Measurements from ENCODE around the gene MVK. TPM values are rescaled to one million over a fixed set of nuclear protein-coding genes. Genes with fewer than 3 reads are reported as not detected.

Gene MVK
- polyA plus RNA-seq, 4 donors = 15.1 to 36.4 (median 16.1) TPM

DNA sequence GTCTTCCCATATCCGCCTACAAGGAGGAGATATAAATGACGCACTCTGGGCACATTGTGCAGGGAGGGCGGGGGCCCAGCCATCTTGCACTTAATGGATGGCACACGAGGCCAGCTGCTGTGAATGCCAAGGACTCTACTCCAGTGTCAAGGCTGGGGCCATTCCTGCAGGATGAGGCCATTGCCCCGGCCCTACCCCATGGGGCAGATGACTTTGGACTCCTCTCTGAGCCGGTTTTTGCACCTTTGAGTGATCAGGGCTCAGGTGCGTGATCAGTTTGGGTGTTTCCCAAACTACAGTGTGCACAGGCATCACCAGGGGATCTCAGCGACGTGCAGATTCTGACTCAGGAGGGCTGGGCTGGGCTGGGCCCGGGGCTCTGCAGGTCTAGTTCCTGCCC lies 16.4 kb upstream of the MVK start:
- DNase-seq = no peak
- no peaks in the 10 kb centered on the region for H3K9me3 ChIP-seq (ENCODE audit: control insufficient read depth in 2 of 2, insufficient read depth in 1 of 2, low read depth in 1 of 2, low read length in 1 of 2)
- no peak overlapping the region for H3K4me3 ChIP-seq (ENCODE audit: low read depth in 1 of 3, low read length in 3 of 3)
- H3K27ac ChIP-seq (ENCODE audit: low read depth in 1 of 3, low read length in 2 of 3) = no peak overlapping the region
- no peak for FAIRE-seq
- peaks cover 0 to 7% (median 0%) of the 10 kb centered on the region in 3 donors for H3K27me3 ChIP-seq (ENCODE audit: control insufficient read depth in 3 of 3, insufficient read depth in 3 of 3, low read length in 3 of 3)
- peaks cover 0 to 52% (median 0%) of the 10 kb centered on the region in 3 donors for H3K36me3 ChIP-seq (ENCODE audit: control insufficient read depth in 3 of 3, insufficient read depth in 2 of 3, low read depth in 1 of 3, low read length in 3 of 3)
- peaks cover 0 to 16% (median 3%) of the 10 kb centered on the region in 3 donors for H3K4me1 ChIP-seq (ENCODE audit: control insufficient read depth in 3 of 3, insufficient read depth in 2 of 3, low read depth in 1 of 3, low read length in 2 of 3)
- WGBS, 3 donors = 68 to 86% (median 78%) methylated on average over 10 of the region's 10 CpGs

DNA sequence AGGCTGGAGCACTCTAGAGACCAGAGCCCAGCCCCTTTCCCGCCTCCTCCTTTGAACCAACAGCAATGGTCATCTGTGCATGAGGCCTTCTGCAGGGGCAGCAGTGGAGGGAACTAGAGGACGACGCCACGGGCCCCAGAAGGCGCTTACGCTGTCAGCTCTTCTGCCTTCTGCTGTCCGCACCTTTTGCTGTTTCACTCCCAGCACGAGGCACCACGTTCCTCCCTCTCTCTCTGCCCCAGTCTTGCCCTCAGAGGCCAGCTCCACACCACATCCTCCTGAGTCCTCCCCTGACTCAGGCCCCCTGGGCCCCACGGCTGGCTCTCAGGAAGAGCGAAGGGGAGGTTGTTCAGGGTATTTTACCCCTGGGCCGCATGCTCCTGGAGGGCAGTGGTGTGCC lies 15.8 kb upstream of the MVK start:
- Histone ChIP-seq H3K9me3 (ENCODE audit: control insufficient read depth in 2 of 2, insufficient read depth in 1 of 2, low read depth in 1 of 2, low read length in 1 of 2) (peaks cover 0 to 3% of the 10 kb centered on the region in 2 donors), H3K4me1 (ENCODE audit: control insufficient read depth in 3 of 3, insufficient read depth in 2 of 3, low read depth in 1 of 3, low read length in 2 of 3) (peaks cover 0 to 16% (median 3%) of the 10 kb centered on the region in 3 donors), H3K4me3 (ENCODE audit: low read depth in 1 of 3, low read length in 3 of 3) (no peak overlapping the region), H3K27ac (ENCODE audit: low read depth in 1 of 3, low read length in 2 of 3) (no peak overlapping the region), H3K36me3 (ENCODE audit: control insufficient read depth in 3 of 3, insufficient read depth in 2 of 3, low read depth in 1 of 3, low read length in 3 of 3) (peaks cover 0 to 58% (median 0%) of the 10 kb centered on the region in 3 donors), H3K27me3 (ENCODE audit: control insufficient read depth in 3 of 3, insufficient read depth in 3 of 3, low read length in 3 of 3) (peaks cover 0 to 7% (median 0%) of the 10 kb centered on the region in 3 donors)
- FAIRE-seq = no peak
- no peak for DNase-seq
- WGBS, 3 donors = 80 to 87% (median 87%) methylated on average over 12 of the region's 12 CpGs

DNA sequence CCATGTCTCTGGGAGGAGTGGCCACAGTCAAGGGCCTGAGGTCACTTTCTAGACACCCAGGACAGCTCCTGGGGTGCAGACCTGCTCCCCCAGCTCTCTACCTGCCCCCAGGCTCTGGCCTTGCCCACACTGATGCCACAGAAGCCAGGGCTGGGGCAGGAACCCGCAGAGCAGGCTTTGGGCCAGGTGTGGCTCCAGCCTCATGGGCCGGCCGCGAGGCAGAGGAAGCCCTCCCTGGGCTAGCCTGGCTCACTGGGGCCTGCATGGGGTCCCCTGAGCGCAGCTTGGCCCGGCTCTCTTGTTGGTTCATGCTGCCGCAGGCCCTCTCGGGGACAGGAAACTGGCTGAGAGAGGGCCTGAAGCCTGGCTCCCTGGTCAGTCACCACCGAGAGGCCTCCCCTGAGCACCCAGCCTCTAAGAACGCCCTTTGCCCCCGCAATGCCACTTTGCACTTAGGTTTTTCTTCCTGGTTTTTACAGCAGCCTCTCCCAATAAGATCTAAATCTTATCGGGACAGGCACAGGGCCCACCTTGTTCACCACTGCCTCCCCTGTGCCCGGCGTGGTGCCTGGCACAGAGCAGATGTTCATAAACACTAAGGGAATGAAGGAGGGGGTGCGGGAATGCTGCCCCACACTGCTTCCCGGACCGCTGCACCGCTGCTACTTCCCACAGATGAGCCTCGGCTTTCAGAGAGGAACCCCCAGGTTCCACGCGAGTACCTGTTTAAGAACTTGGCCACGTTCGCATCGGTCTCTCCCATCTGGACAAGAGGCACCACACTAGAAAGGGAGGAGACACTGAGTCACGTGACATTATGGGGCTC lies 15.0 kb upstream of the MVK start:
- Histone ChIP-seq H3K4me3 (ENCODE audit: low read depth in 1 of 3, low read length in 3 of 3) (no peak overlapping the region), H3K9me3 (ENCODE audit: control insufficient read depth in 2 of 2, insufficient read depth in 1 of 2, low read depth in 1 of 2, low read length in 1 of 2) (peaks cover 0 to 3% of the 10 kb centered on the region in 2 donors), H3K4me1 (ENCODE audit: control insufficient read depth in 3 of 3, insufficient read depth in 2 of 3, low read depth in 1 of 3, low read length in 2 of 3) (peaks cover 0 to 16% (median 3%) of the 10 kb centered on the region in 3 donors), H3K27ac (ENCODE audit: low read depth in 1 of 3, low read length in 2 of 3) (peak overlapping the region; percentile 60 to 77 (median 73)), H3K36me3 (ENCODE audit: control insufficient read depth in 3 of 3, insufficient read depth in 2 of 3, low read depth in 1 of 3, low read length in 3 of 3) (peaks cover 0 to 66% (median 0%) of the 10 kb centered on the region in 3 donors), H3K27me3 (ENCODE audit: control insufficient read depth in 3 of 3, insufficient read depth in 3 of 3, low read length in 3 of 3) (peaks cover 0 to 7% (median 0%) of the 10 kb centered on the region in 3 donors)
- 19 to 66% (median 40%) methylated on average over 23 to 25 of the region's 25 CpGs for WGBS, 3 donors
- DNase-seq = peak; percentile 71 to 91
- no peak for FAIRE-seq

GRCh38 chr12:109559200-109559505 lies 14.4 kb upstream of the MVK start:
- peaks cover 0 to 3% of the 10 kb centered on the region in 2 donors for H3K9me3 ChIP-seq (ENCODE audit: control insufficient read depth in 2 of 2, insufficient read depth in 1 of 2, low read depth in 1 of 2, low read length in 1 of 2)
- no peak for FAIRE-seq
- no peak overlapping the region for H3K4me3 ChIP-seq (ENCODE audit: low read depth in 1 of 3, low read length in 3 of 3)
- H3K27ac ChIP-seq (ENCODE audit: low read depth in 1 of 3, low read length in 2 of 3) = peak overlapping the region; percentile 60 to 77 (median 73)
- peaks cover 0 to 5% (median 0%) of the 10 kb centered on the region in 3 donors for H3K27me3 ChIP-seq (ENCODE audit: control insufficient read depth in 3 of 3, insufficient read depth in 3 of 3, low read length in 3 of 3)
- H3K36me3 ChIP-seq (ENCODE audit: control insufficient read depth in 3 of 3, insufficient read depth in 2 of 3, low read depth in 1 of 3, low read length in 3 of 3) = peaks cover 0 to 71% (median 0%) of the 10 kb centered on the region in 3 donors
- DNase-seq = no peak
- 81 to 93% (median 89%) methylated on average over 6 of the region's 6 CpGs for WGBS, 3 donors
- peaks cover 0 to 16% (median 3%) of the 10 kb centered on the region in 3 donors for H3K4me1 ChIP-seq (ENCODE audit: control insufficient read depth in 3 of 3, insufficient read depth in 2 of 3, low read depth in 1 of 3, low read length in 2 of 3)

GRCh38 chr12:109559601-109560000 lies 14.0 kb upstream of the MVK start:
- H3K36me3 ChIP-seq (ENCODE audit: control insufficient read depth in 3 of 3, insufficient read depth in 2 of 3, low read depth in 1 of 3, low read length in 3 of 3) = peaks cover 0 to 75% (median 0%) of the 10 kb centered on the region in 3 donors
- no peak overlapping the region for H3K4me3 ChIP-seq (ENCODE audit: low read depth in 1 of 3, low read length in 3 of 3)
- WGBS, 3 donors = 95 to 98% (median 97%) methylated on average over 10 of the region's 10 CpGs

GRCh38 chr12:109560867-109561710 lies 12.5 kb upstream of the MVK start:
- Histone ChIP-seq H3K9me3 (ENCODE audit: control insufficient read depth in 2 of 2, insufficient read depth in 1 of 2, low read depth in 1 of 2, low read length in 1 of 2) (peaks cover 0 to 3% of the 10 kb centered on the region in 2 donors), H3K27ac (ENCODE audit: low read depth in 1 of 3, low read length in 2 of 3) (no peak overlapping the region), H3K4me3 (ENCODE audit: low read depth in 1 of 3, low read length in 3 of 3) (no peak overlapping the region), H3K27me3 (ENCODE audit: control insufficient read depth in 3 of 3, insufficient read depth in 3 of 3, low read length in 3 of 3) (no peaks in the 10 kb centered on the region), H3K36me3 (ENCODE audit: control insufficient read depth in 3 of 3, insufficient read depth in 2 of 3, low read depth in 1 of 3, low read length in 3 of 3) (peaks cover 0 to 81% (median 0%) of the 10 kb centered on the region in 3 donors), H3K4me1 (ENCODE audit: control insufficient read depth in 3 of 3, insufficient read depth in 2 of 3, low read depth in 1 of 3, low read length in 2 of 3) (peaks cover 0 to 16% (median 3%) of the 10 kb centered on the region in 3 donors)
- FAIRE-seq (no peak), DNase-seq (no peak)
- WGBS, 3 donors = 88 to 94% (median 93%) methylated on average over 24 to 30 of the region's 30 CpGs

More at GRCh38 chr12:109559601-109560000, 14.0 kb upstream of the MVK start:
- no peak for FAIRE-seq
- Histone ChIP-seq H3K27me3 (ENCODE audit: control insufficient read depth in 3 of 3, insufficient read depth in 3 of 3, low read length in 3 of 3) (peaks cover 0 to 3% (median 0%) of the 10 kb centered on the region in 3 donors), H3K9me3 (ENCODE audit: control insufficient read depth in 2 of 2, insufficient read depth in 1 of 2, low read depth in 1 of 2, low read length in 1 of 2) (peaks cover 0 to 3% of the 10 kb centered on the region in 2 donors), H3K27ac (ENCODE audit: low read depth in 1 of 3, low read length in 2 of 3) (no peak overlapping the region), H3K4me1 (ENCODE audit: control insufficient read depth in 3 of 3, insufficient read depth in 2 of 3, low read depth in 1 of 3, low read length in 2 of 3) (peaks cover 0 to 16% (median 3%) of the 10 kb centered on the region in 3 donors)
- no peak for DNase-seq

GRCh38 chr12:109561711-109562030 lies 11.9 kb upstream of the MVK start:
- H3K27ac ChIP-seq (ENCODE audit: low read depth in 1 of 3, low read length in 2 of 3) = no peak overlapping the region
- H3K27me3 ChIP-seq (ENCODE audit: control insufficient read depth in 3 of 3, insufficient read depth in 3 of 3, low read length in 3 of 3) = no peaks in the 10 kb centered on the region
- FAIRE-seq (no peak), DNase-seq (no peak)
- H3K9me3 ChIP-seq (ENCODE audit: control insufficient read depth in 2 of 2, insufficient read depth in 1 of 2, low read depth in 1 of 2, low read length in 1 of 2) = peaks cover 0 to 3% of the 10 kb centered on the region in 2 donors
- peaks cover 0 to 81% (median 2%) of the 10 kb centered on the region in 3 donors for H3K36me3 ChIP-seq (ENCODE audit: control insufficient read depth in 3 of 3, insufficient read depth in 2 of 3, low read depth in 1 of 3, low read length in 3 of 3)
- peaks cover 0 to 16% (median 3%) of the 10 kb centered on the region in 3 donors for H3K4me1 ChIP-seq (ENCODE audit: control insufficient read depth in 3 of 3, insufficient read depth in 2 of 3, low read depth in 1 of 3, low read length in 2 of 3)
- H3K4me3 ChIP-seq (ENCODE audit: low read depth in 1 of 3, low read length in 3 of 3) = no peak overlapping the region
- 96 to 98% (median 96%) methylated on average over 10 of the region's 10 CpGs for WGBS, 3 donors

GRCh38 chr12:109562871-109563270 lies 10.7 kb upstream of the MVK start:
- no peak overlapping the region for H3K27ac ChIP-seq (ENCODE audit: low read depth in 1 of 3, low read length in 2 of 3)
- no peaks in the 10 kb centered on the region for H3K27me3 ChIP-seq (ENCODE audit: control insufficient read depth in 3 of 3, insufficient read depth in 3 of 3, low read length in 3 of 3)
- peaks cover 0 to 3% of the 10 kb centered on the region in 2 donors for H3K9me3 ChIP-seq (ENCODE audit: control insufficient read depth in 2 of 2, insufficient read depth in 1 of 2, low read depth in 1 of 2, low read length in 1 of 2)
- H3K4me1 ChIP-seq (ENCODE audit: control insufficient read depth in 3 of 3, insufficient read depth in 2 of 3, low read depth in 1 of 3, low read length in 2 of 3) = peaks cover 0 to 14% (median 3%) of the 10 kb centered on the region in 3 donors
- H3K36me3 ChIP-seq (ENCODE audit: control insufficient read depth in 3 of 3, insufficient read depth in 2 of 3, low read depth in 1 of 3, low read length in 3 of 3) = peaks cover 2 to 81% (median 3%) of the 10 kb centered on the region in 3 donors
- no peak for FAIRE-seq
- no peak overlapping the region for H3K4me3 ChIP-seq (ENCODE audit: low read depth in 1 of 3, low read length in 3 of 3)
- no peak for DNase-seq
- 94 to 96% (median 95%) methylated on average over 4 of the region's 4 CpGs for WGBS, 3 donors
